AG10803 (cell line): Measurements from ENCODE around the gene TMEM271.

ENCODE experiments used
- DNase-seq: peaks from one replicate; pipeline ENCODE4 v3.0.0; 2010; ENCODE audit warnings: low read depth
- H3K4me3 ChIP-seq: 2 replicates; pipeline ENCODE4 v1.5.1; 2011; ENCODE audit warnings: mild to moderate bottlenecking, low read length, control low read depth
- TF ChIP-seq, protein P1 (sequence below): conservative IDR thresholded peaks from 2 replicates; pipeline ENCODE4 v1.5.1; 2011; ENCODE audit warnings: mild to moderate bottlenecking, low read length, control low read depth, inconsistent platforms

The TMEM271 gene

DNA sequence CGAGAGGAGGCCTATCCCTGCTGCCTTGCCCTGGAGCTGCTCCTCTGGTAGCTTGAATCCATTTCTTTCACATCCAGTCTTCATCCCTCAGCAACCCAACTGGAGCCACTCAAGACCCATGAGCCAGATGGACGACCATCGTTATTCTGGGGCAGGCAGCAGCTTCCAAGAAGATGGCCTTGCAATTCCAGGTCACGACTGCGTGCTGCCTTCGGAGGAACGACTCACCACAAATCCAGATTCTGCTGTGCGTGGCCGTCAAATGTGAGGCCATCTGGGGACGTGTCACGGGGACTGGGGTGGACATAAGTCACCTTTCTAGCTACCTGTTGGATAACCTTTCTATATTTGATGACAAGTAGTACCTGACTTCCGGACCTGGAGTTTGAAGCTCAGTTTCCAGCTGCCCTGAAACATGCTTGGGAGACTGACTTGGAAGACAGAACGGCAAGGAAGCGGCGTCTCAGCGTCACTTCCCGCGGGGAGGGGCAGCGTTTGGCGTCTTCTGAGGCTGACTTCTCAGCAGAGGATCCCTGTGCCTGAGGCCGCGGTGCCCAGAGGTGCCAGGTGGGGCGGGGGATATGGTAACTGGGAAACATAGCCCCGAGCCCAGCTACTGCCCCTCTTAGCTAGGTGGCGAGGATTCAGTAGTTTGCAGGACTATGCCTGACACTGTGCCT is 11.7 kb upstream of the TMEM271 start:
- no peak for DNase-seq

DNA sequence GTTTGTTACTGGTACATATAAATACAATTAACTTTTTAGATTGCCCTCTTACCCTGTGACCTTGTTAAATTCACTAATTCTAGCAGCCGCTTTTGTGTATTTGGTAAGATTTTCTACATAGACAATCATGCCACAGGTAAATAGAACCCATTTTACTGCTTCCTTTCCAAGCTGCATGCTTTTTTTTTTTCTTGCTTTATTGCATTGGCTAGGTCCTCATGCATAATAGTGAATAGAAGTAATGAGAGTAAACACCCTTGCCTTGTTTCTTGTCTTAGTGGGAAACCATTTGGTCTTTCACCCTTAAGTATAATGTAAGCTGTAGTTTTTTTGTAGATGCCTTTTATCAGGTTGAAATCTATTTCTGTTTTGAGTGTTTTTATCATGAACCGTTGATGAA is 7.7 kb upstream of the TMEM271 start:
- TF ChIP-seq, protein P1, sequence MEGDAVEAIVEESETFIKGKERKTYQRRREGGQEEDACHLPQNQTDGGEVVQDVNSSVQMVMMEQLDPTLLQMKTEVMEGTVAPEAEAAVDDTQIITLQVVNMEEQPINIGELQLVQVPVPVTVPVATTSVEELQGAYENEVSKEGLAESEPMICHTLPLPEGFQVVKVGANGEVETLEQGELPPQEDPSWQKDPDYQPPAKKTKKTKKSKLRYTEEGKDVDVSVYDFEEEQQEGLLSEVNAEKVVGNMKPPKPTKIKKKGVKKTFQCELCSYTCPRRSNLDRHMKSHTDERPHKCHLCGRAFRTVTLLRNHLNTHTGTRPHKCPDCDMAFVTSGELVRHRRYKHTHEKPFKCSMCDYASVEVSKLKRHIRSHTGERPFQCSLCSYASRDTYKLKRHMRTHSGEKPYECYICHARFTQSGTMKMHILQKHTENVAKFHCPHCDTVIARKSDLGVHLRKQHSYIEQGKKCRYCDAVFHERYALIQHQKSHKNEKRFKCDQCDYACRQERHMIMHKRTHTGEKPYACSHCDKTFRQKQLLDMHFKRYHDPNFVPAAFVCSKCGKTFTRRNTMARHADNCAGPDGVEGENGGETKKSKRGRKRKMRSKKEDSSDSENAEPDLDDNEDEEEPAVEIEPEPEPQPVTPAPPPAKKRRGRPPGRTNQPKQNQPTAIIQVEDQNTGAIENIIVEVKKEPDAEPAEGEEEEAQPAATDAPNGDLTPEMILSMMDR = no peak
- H3K4me3 ChIP-seq = no peak overlapping the region
- no peak for DNase-seq

More for the DNA sequence above, 11.7 kb upstream of the TMEM271 start:
- H3K4me3 ChIP-seq = no peak overlapping the region
- TF ChIP-seq, protein P1 = no peak

DNA sequence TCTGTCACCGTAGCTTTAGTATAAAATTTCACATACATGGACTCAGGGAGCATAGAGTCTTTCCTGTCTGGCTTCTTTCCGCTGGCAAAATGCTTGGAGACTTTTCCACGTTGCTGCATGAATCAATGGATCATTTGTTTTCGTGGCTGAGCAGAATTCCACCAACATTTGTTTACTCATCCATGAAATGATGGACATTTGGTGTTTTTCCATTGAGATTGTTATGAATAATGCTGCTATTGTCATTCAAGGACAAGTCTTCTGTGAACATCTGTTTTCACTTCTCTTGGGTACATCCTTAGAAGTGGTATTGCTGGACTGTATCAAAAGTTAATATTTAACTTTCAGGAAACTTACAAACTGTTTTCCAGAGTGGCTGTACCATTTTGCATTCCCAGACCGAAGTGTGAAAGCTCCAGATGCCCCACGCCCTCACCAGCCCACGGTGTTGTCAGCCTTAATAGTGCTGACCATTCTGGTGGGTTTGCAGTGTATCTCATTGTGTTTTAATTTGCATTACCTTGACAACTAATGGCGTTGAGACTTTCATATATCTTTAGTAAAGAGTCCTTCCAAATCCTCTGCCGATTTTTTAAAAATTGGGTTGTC is 5.8 kb upstream of the TMEM271 start:
- DNase-seq = no peak
- TF ChIP-seq, protein P1 = no peak
- no peak overlapping the region for H3K4me3 ChIP-seq

DNA sequence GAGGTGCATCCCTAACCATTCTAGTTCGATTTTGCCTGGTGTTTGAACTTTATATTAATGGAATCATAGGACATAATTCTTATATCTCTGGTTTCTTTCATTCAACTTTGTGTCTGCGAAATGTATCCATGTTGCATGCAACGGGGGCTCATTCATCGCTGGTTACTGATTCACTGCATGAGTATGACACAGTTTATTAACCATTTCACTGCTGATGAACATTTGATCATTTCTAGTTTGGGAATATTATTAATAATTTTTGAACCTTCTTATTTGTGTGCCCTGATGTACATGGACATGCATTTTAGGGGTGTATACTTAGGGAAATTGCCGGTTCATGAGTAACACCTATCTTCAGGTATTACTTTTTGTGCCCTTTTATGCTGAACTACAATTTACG is 5.1 kb upstream of the TMEM271 start:
- no peak overlapping the region for H3K4me3 ChIP-seq
- TF ChIP-seq, protein P1 = no peak

DNA sequence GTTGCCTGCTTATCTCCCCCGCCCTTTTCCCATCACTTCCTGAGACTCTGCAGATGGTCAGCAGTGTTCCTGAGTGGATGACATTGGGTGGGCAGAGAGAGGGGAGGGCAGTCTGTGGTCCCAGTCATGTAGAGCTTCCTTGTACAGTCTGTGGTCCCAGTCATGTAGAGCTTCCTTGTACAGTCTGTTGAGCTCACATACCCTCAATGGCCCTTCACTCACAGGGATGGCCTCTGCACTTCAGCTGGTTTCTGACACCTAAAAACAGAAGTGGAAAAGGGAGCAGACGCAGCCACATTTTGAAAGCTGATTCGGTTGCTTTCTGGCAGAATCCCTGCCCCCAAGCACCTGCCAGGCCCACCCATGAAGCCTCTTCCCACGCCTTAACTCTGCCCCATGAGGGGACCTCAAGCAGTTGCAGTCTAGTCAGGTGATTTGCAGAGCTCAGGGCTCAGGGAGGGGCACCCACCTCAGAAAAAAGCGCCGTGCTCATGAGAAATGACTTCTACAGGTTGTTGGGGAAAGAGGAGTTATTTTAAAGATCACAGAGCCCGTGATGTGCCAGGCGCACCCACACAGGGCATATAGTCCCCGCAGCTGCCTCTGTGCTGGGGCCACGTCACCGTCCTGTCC is 3.6 kb upstream of the TMEM271 start:
- H3K4me3 ChIP-seq = no peak overlapping the region
- TF ChIP-seq, protein P1 = no peak
- no peak for DNase-seq

More for the DNA sequence above, 5.1 kb upstream of the TMEM271 start:
- no peak for DNase-seq

DNA sequence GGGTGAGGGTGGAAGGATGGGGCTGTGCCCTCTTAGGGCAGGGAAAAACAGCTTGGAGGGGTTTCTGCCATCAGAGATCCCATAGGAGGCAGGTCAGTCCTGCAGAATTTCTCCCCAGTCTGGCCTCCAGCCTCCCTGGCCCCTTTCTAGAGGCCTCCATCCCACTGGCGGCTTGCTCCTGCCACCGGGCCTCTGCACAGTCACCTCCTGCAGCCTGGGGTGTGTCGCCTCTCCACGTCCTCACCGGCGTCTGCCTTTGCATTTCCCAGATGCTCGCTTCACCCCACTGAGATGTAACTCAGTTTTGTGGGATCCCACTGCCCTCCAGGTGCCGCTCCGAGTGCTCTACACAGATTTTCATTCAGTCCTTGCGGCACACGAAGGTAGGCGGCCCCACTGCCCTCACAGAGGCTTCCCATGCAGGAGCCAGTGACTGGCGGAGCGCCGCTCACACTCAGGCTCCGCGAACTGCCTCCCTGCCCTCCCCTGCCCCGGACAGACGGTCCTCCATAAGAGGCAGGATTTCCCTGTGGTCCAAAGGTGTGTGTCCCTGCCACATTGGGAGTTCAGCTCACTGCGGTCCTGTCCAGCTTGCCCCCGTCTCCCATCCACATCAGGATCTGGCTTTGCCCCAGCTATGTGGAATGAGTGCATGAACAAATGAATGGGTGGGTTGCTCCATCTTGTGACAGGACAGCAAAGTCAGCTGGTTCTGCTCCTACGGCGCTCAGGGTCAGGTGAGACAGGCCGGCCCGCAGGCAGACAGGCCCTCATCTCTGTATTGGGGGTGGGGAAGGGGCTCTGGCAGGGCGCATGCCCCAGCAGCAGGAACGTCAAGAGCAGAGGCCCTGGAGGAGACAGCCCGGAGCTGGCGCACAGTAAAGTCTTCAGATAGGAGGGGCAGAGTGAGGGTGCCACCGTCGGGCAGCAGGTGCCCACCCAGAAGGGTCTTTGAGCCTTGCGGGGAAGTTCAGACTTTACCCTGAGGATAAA is 2.7 kb upstream of the TMEM271 start:
- H3K4me3 ChIP-seq = no peak overlapping the region
- DNase-seq = no peak
- TF ChIP-seq, protein P1 = no peak
